ENCODE results near the gene CSNK2A1.

The CSNK2A1 gene

DNA sequence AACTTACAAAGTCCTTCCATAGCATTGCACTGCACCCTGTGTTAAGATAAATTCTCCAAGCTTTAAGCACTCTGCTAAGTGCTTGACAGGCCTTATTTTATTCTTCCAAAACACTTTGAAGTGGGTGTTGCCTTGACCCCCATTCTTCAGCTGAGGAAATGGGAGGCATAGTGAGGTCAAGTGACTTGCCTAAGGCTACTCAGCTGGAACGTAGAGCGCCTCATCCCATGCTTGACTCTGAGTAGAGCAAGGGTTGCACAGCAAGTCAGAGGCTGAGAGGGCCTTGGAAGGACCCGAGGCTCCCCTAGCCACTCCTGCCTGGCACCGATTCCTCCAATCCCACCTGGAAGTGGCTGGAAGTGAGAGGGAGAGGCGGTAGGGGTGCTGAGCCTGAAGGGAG is 19.6 kb upstream of the CSNK2A1 start:
- no peak for DNase-seq

- DNase-seq, result no peak
These were observed 18.8 kb upstream of the CSNK2A1 start for GRCh38 chr20:562232-562897.

DNA sequence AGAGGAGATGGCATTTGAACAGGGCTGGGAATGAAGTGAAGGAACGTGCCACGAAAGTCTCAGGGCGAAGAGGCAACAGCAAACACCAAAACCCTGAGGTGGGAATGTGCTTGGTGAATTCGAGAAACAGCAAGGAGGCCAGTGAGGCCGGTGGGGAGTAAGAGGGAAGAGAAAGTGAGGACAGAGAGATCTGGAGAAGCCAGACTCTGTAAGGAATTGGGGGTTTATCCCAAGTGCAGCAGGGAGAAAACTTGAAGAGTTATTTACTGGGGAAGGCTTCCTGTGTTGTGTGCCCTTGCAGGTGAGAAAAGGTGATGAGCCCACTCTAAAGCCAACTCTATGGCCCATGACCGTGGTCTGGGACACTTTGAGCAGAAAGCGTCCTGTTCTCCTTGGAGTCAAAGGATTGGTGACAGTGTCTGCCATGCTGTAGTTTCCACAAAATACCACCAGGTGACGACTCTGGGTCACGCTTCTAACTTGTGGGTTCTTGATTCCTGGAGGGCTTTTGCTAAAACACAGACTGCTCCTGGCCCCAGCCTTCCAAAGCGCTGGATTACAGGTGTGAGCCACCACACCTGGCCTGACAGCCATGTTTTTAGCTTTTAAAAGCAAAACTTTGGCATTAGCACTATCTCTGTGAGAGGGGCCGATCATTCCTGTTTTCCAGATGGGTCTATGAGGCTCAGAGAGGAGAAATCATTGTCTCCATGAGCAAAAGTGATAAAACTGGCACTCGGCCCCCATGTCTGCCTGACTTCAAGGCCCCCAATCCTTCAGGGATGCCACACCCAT is 18.0 kb upstream of the CSNK2A1 start:
- peak; percentile 77 for DNase-seq

DNA sequence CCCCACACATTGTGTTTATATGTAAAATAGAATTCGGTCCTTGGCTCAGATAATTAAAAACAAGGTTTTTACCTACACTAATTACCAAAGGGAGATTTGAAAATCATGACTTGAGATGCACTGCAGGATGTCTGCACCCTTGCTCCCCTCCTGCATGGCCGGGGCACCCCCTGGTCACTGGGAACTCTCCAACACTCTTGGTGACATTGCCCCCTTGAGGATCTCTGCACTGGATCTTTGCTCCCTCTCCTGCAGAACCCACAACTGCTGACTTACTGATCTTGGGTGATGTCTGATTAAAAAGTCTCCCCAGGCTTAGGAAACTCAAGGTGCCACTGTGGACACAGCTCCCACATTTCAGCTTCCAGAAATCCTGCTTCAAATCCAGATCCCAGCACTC is 17.1 kb upstream of the CSNK2A1 start:
- DNase-seq, result no peak

DNA sequence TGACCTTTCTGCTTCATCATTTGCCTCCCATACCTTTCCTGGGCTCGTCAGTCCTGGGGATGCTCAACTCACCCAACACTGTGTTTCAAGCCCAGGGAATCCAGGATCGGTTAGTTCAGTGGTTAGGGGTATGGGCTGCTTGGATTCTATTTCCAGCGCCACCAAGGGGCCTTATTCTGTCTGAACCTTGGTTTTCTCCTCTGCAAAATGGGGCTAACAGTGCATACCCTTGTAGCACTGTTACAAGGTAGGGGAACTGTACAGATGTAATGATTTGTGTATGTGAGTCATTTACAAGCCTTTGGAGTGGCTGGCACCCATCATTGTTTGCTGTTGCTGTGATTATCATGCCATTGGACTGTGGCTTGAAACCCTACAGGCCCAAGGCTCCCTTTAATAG is 14.5 kb upstream of the CSNK2A1 start:
- DNase-seq, result no peak

DNA sequence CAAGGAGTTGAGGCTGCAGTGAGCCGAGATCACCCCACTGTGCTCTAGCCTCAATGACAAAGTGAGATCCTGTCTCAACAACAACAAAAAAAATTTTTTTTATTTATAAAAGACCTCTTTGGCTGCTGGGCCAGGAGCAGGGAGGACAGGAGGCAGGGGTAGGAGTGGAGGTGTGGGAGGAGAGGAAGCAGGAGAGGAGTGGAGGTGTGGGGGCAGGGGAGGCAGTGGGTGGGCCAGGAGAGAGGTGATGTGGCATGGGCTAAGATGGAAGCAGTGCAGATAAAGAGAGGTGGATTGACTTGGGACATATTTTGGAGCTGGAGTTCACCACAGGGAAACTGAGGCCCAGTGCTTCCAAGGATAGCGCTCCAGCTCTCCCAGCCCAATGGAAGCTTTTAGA is 13.4 kb upstream of the CSNK2A1 start:
- DNase-seq, result no peak

- no peak for DNase-seq
These were observed 12.4 kb upstream of the CSNK2A1 start for GRCh38 chr20:555976-556385.

DNA sequence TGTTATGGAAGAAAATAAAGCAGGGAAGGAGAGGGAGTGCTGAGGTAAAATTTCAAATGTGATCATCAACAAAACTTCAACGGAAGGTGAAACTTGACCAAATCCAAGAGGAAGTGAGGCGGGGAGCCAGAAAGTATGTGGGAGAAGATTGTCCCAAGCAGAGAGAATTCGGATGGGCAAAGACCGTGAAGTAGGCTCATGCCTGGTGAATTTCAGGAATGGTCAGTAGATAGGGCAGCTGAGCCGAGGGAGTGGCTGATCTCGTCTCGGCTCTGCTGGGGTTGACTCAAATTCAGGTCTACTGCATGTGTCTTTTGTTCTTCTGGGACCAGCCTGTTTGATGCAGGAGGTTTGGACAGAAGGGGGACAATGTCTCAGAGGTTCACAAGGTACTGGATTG is 7.0 kb upstream of the CSNK2A1 start:
- no peak for DNase-seq

DNA sequence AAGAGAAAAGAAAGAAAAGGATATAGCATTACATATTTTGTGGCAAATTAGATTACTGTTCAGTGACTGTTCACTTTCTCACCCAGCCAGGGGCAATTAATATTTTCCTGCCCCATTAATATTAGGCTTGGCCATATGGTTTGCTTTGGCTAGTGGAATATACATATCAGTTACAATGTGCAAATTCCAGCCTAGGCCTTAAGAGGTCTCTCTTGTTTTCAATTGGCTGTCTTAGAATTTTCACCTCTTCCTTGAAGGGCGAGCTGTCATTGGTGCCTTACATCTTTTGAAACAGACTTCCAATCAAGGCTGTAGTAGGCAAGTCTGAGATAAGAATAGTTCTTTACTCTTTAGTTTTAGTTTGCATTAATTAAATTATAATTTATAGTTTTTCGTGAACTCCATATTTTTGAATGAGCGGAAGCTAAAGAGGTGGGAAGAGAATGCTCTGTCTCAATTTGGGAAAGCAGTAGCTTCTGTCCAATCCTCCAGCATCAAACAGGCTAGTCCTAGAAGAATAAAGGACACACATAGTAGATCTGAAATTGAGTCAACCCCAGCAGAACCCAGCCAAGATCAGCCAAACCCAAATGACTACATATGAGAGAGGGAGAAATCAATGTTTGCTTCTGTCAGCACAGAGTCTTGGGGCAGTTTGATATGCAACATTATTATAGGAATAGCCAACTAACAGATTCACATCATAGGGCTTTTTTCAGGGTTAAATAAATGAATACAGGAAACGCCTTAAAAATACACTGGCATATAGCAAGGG is 6.3 kb upstream of the CSNK2A1 start:
- no peak for DNase-seq

- no peak for DNase-seq
These were observed 5.3 kb upstream of the CSNK2A1 start for GRCh38 chr20:548906-549305.

- DNase-seq, result no peak
These were observed 3.8 kb upstream of the CSNK2A1 start for GRCh38 chr20:547394-547793.

GRCh38 chr20:546353-546752 is 2.8 kb upstream of the CSNK2A1 start:
- no peak for DNase-seq

DNA sequence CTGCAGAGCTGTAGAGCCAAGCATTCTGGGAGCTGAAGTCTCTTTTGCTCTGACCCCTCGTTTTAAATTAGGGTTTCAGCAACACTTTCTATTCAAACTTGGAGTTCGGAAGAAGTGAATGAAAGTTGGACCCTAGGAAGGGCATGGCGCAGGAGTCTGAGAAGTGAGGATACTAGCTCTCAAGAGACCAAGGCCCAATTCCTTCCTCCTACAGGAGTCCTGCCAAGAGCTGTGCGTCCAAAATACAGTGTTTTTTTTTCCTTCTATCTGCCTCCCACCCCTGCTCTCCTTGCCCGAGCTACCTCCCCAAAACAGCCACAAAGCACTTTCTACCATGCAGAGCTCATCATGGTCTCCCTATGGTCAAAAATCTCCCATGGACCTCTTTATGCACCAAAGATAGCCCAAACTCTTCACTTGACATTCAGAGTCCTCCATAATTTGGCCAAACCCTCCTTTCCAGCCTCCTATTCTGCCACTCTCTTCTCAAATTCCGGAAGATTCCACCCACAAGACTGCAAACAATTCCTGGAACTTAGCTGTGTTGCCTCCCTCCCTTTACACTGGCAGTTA is 649 bp upstream of the CSNK2A1 start:
- no peak for DNase-seq

GRCh38 chr20:542777-543368 is 717 bp downstream of the CSNK2A1 start:
- DNase-seq, result no peak

GRCh38 chr20:540391-541201 is 3.0 kb downstream of the CSNK2A1 start:
- no peak for DNase-seq

DNA sequence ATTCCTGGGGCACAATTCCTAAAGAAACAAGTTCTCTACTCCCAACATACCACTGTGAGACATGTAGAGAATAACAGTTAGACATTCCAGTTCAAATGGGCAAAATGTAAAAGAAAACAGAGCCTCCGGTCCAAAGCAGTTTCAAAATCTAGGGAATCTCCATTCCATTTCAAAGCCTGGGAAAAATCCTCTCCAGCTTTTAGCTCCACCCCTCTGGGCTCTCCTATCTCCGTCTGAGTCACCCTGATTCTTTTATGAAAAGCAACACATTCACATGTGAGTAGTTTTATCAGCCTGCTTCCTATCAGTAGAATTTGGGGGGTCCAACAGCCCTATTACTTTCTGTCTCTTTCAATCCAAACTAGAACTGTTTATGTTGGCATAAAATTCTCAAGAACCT is 3.7 kb downstream of the CSNK2A1 start:
- DNase-seq, result no peak

- no peak for DNase-seq
These were observed 4.4 kb downstream of the CSNK2A1 start for GRCh38 chr20:539191-539590.

DNA sequence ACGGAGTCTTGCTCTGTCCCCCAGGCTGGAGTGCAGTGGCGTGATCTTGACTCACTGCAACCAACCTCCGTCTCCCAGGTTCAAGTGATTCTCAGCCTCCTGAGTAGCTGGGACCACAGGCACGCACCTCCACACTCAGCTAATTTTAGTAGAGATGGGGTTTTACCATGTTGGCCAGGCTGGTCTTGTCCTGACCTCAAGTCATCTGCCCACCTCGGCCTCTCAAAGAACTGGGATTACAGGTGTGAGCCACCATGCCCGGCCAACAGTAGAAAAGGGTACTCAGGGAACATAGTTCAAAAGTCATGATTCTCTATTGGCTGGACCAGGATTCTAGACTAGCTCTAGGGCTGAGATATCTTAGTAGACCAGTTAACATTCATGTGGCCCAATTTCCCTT is 5.6 kb downstream of the CSNK2A1 start:
- DNase-seq, result no peak

GRCh38 chr20:536426-537010 is 7.1 kb downstream of the CSNK2A1 start:
- DNase-seq, result no peak

DNA sequence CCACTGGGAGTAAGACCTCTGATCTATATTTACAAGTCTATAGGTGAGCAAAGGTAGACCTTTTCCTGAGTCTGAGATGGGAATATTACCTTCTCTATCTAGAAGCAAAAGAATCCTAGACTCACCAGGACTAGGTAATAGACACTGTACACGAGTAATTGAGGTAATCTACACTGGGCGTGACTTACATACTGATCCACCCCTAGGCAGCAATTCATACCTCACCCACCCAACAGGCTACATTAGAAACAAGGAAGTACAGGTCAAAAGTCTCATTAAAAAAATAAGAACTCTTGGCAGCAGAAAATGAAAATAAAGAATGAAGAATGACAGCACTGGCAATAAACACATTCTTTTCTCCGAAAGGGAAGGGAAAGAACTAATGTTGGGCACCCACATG is 7.6 kb downstream of the CSNK2A1 start:
- DNase-seq, result no peak

- no peak for DNase-seq
These were observed 10.1 kb downstream of the CSNK2A1 start for GRCh38 chr20:533526-533925.

GRCh38 chr20:532530-532929 is 11.1 kb downstream of the CSNK2A1 start:
- no peak for DNase-seq
